ENCODE results near the gene DHX32. TPM values are rescaled to one million over a fixed set of nuclear protein-coding genes. Genes with fewer than 3 reads are reported as not detected.

Gene DHX32
- total RNA-seq, 2 donors from 2014 or later = 25.1 to 44.5 TPM

GRCh38 chr10:125795128-125795527, 86.0 kb downstream of the DHX32 start:
- H3K4me3 ChIP-seq = no peak overlapping the region
- no peak for DNase-seq (ENCODE audit: low spot score)
- H3K27ac ChIP-seq = peak overlapping the region in 1 of 2 donors; percentile 28
- peaks cover 54% of the 10 kb centered on the region for H3K36me3 ChIP-seq
- no peaks in the 10 kb centered on the region for H3K9me3 ChIP-seq
- H3K4me1 ChIP-seq = no peaks in the 10 kb centered on the region
- TF ChIP-seq CTCF (IDR thresholded peaks at IDR 0.05) = no peak
- no peaks in the 10 kb centered on the region for H3K27me3 ChIP-seq

GRCh38 chr10:125792342-125793300, 88.5 kb downstream of the DHX32 start:
- DNase-seq (ENCODE audit: low spot score) = no peak
- peaks cover 64% of the 10 kb centered on the region for H3K36me3 ChIP-seq

GRCh38 chr10:125788156-125789034, 92.7 kb downstream of the DHX32 start:
- TF ChIP-seq CTCF (IDR thresholded peaks at IDR 0.05) = no peak
- no peaks in the 10 kb centered on the region for H3K27me3 ChIP-seq
- peaks cover 32% of the 10 kb centered on the region for H3K36me3 ChIP-seq
- no peak for DNase-seq (ENCODE audit: low spot score)
- H3K4me3 ChIP-seq = no peak overlapping the region
- H3K4me1 ChIP-seq = no peaks in the 10 kb centered on the region
- H3K9me3 ChIP-seq = no peaks in the 10 kb centered on the region
- no peak overlapping the region for H3K27ac ChIP-seq

More at GRCh38 chr10:125792342-125793300, 88.5 kb downstream of the DHX32 start:
- TF ChIP-seq CTCF (IDR thresholded peaks at IDR 0.05) = no peak
- Histone ChIP-seq H3K4me1 (no peaks in the 10 kb centered on the region), H3K9me3 (no peaks in the 10 kb centered on the region), H3K27me3 (no peaks in the 10 kb centered on the region), H3K27ac (no peak overlapping the region), H3K4me3 (no peak overlapping the region)

MicroRNAs encoded within 50 kb of the gene (microRNA counts, 767-probe panel; counts per million panel counts)
- microRNA hsa-miR-4484 = 0 to 31.0 counts per million in 2 donors

Small RNA genes lying within 50 kb of the gene (microRNA-seq; reads per million reads assigned to microRNA genes)
- 0 to 2.1 reads per million in 2 donors for gene MIR4484 (ENCODE audit: borderline number of aligned reads in 2 of 2, borderline replicate concordance in 1 of 2)

Other genes starting within 250 kb of the DHX32 start
- gene TEX36, start 198.1 kb downstream of the DHX32 start, total RNA-seq = not detected
- gene EDRF1, start 161.6 kb downstream of the DHX32 start, total RNA-seq = 10 to 100 TPM; 11.4 to 11.5 TPM
- under 1 TPM; 0.28 to 0.67 TPM for gene MMP21, start 105.5 kb downstream of the DHX32 start, total RNA-seq
- gene UROS, start 58.0 kb downstream of the DHX32 start, total RNA-seq = 10 to 100 TPM; 54.1 to 81.0 TPM
- gene BCCIP, start 57.7 kb downstream of the DHX32 start, total RNA-seq = 10 to 100 TPM; 34.1 to 37.3 TPM
- under 1 TPM; 0.44 to 0.67 TPM for gene FANK1, start 15.3 kb upstream of the DHX32 start, total RNA-seq